GM23338 (cell line): Measurements from ENCODE around the gene WDR27. TPM values are rescaled to one million over a fixed set of nuclear protein-coding genes. Genes with fewer than 3 reads are reported as not detected.
A peak's percentile ranks its signal among the peaks of the same experiment; 100 is the strongest.
"Not testable (repeated sequence)": the region's sequence is repeated elsewhere in the genome, so short reads cannot be mapped to it uniquely, and the experiment has no call there.

ENCODE experiments used
- ATAC-seq: fragments of 200-7000 bp; cut with Tn5 transposase; 3 replicates; pipeline ENCODE4 v1.9.1; 2020
- DNase-seq: peaks from one replicate; pipeline ENCODE4 v3.0.0-alpha.2; 2015; ENCODE audit warnings: low spot score
- H2AFZ ChIP-seq: fragments of 200-600 bp; sonication (generic); 2 replicates; pipeline ENCODE4 v1.8.0; 2016; ENCODE audit warnings: antibody characterized with exemption, mild to moderate bottlenecking, moderate library complexity
- H3F3A ChIP-seq: fragments of 200-600 bp; sonication (generic); replicated peaks from 2 replicates; pipeline ENCODE4 v1.8.0; 2017; ENCODE audit warnings: antibody characterized with exemption, mixed run types, low read depth
- H3K27ac ChIP-seq: fragments of 200-600 bp; sonication (generic); 2 replicates; pipeline ENCODE4 v1.6.1; 2016; ENCODE audit warnings: low read depth
- H3K27me3 ChIP-seq: fragments of 200-600 bp; sonication (generic); 2 replicates; pipeline ENCODE4 v1.8.0; 2016; ENCODE audit warnings: mild to moderate bottlenecking, mixed run types, moderate library complexity; ENCODE audit not compliant: insufficient read depth
- H3K36me3 ChIP-seq: fragments of 200-600 bp; sonication (generic); 2 replicates; pipeline ENCODE4 v1.8.0; 2016; ENCODE audit warnings: mild to moderate bottlenecking; ENCODE audit not compliant: insufficient read depth
- H3K4me1 ChIP-seq: fragments of 200-600 bp; sonication (generic); 2 replicates; pipeline ENCODE4 v1.8.0; 2016; ENCODE audit warnings: mild to moderate bottlenecking, moderate library complexity; ENCODE audit not compliant: insufficient read depth
- H3K4me2 ChIP-seq: fragments of 200-600 bp; sonication (generic); 2 replicates; pipeline ENCODE4 v1.7.1; 2017; ENCODE audit warnings: mixed run types
- H3K4me3 ChIP-seq: fragments of 200-600 bp; sonication (generic); 2 replicates; pipeline ENCODE4 v1.6.1; 2016; ENCODE audit warnings: mixed run types
- H3K79me2 ChIP-seq: fragments of 200-600 bp; sonication (generic); replicated peaks from 2 replicates; pipeline ENCODE4 v1.8.0; 2017; ENCODE audit warnings: mild to moderate bottlenecking; ENCODE audit not compliant: insufficient read depth
- H3K9me2 ChIP-seq: fragments of 200-600 bp; sonication (generic); 2 replicates; pipeline ENCODE4 v1.8.0; 2017; ENCODE audit not compliant: insufficient read depth
- H4K20me1 ChIP-seq: fragments of 200-600 bp; sonication (generic); replicated peaks from 2 replicates; pipeline ENCODE4 v1.8.0; 2017; ENCODE audit warnings: mild to moderate bottlenecking; ENCODE audit not compliant: insufficient read depth
- H3K27ac Mint-ChIP-seq: 2 replicates; pipeline ENCODE4 v1.8.0; 2020; ENCODE audit warnings: inconsistent platforms, mild to moderate bottlenecking, moderate library complexity, mixed read lengths
- H3K27me3 Mint-ChIP-seq: 3 replicates; pipeline ENCODE4 v1.8.0; 2022; ENCODE audit warnings: low read depth, mild to moderate bottlenecking, moderate library complexity, mixed read lengths, inconsistent platforms; ENCODE audit not compliant: insufficient read depth, poor library complexity
- H3K36me3 Mint-ChIP-seq: 3 replicates; pipeline ENCODE4 v1.8.0; 2021; ENCODE audit warnings: low read depth, mild to moderate bottlenecking, inconsistent platforms, moderate library complexity, mixed read lengths
- H3K4me1 Mint-ChIP-seq: 3 replicates; pipeline ENCODE4 v1.8.0; 2020; ENCODE audit warnings: mild to moderate bottlenecking, inconsistent platforms, mixed read lengths
- H3K4me3 Mint-ChIP-seq: 3 replicates; pipeline ENCODE4 v1.8.0; 2021; ENCODE audit warnings: moderate library complexity, mild to moderate bottlenecking, inconsistent platforms, mixed read lengths
- H3K9me3 Mint-ChIP-seq: 3 replicates; pipeline ENCODE4 v1.8.0; 2020; ENCODE audit warnings: moderate library complexity, mild to moderate bottlenecking, inconsistent platforms, mixed read lengths
- CTCF ChIP-seq, 2 experiments: fragments of 200-600 bp in 1 of 2; sonication (generic) in 1 of 2; conservative IDR thresholded peaks; 2 replicates each; pipeline versions ENCODE4 v1.5.1 to v1.6.1; 2016 to 2017; ENCODE audit warnings: antibody characterized with exemption in 2 of 2, low read depth in 2 of 2, mild to moderate bottlenecking in 2 of 2, moderate library complexity in 1 of 2
- EZH2 ChIP-seq: fragments of 200-600 bp; sonication (generic); IDR thresholded peaks from one replicate; pipeline ENCODE4 v1.8.0; 2017; ENCODE audit warnings: antibody characterized with exemption, mild to moderate bottlenecking, low read depth; ENCODE audit not compliant: unreplicated experiment
- POLR2AphosphoS5 ChIP-seq: IDR thresholded peaks from 2 replicates; pipeline ENCODE4 v1.6.1; 2016; ENCODE audit warnings: antibody characterized with exemption, low read depth
- polyA plus RNA-seq: library from polyadenylated mRNA; unstranded; fragments of >200 nt; fragmentation: Nextera tagmentation; extraction: Ambion mirVana; gene quantifications from 2 replicates; pipeline ENCODE4 v1.2.1, GENCODE V29; 2016
- total RNA-seq: library from RNA; depleted of rRNA; stranded (reverse); fragments of >200 nt; shearing (Covaris generic); gene quantifications from 2 replicates; pipeline ENCODE4 v1.2.3, GENCODE V29; 2014

WDR27 gene
- total and polyA plus RNA-seq, 2 experiments from 2014 or later = 55.3 to 80.4 TPM

- H3K27ac Mint-ChIP-seq, H3K4me2 ChIP-seq, H2AFZ ChIP-seq, H3K9me3 Mint-ChIP-seq, H3F3A ChIP-seq, H3K4me1 Mint-ChIP-seq, H3K9me2 ChIP-seq, H3K36me3 ChIP-seq, H4K20me1 ChIP-seq, ATAC-seq, H3K79me2 ChIP-seq, H3K27ac ChIP-seq, H3K27me3 ChIP-seq, H3K4me1 ChIP-seq, H3K4me3 ChIP-seq, DNase-seq, H3K4me3 Mint-ChIP-seq, H3K27me3 Mint-ChIP-seq: not testable (repeated sequence)
- H3K36me3 Mint-ChIP-seq = peaks cover 43% of the 10 kb centered on the region
Measured at GRCh38 chr6:169601129-169601528, 100.7 kb downstream of the WDR27 start.

DNA sequence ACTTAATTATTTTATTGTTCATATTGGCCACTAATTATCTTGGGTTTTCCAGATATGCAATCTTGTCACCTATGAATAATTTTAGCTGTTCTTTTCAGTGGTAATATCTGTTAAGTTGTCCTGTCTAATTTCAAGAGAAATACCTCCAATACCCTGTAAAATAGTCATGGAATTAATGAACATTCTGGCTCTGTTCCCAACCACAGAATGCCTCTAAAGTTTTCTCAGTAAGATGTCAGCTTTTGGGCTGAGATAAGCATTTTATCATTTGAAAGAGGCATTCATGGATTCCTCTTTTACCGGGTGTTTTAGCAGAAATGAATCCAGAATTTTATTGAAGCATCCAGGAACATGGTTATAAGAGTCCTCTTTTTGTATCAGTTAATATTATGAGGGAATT lies 109.3 kb downstream of the WDR27 start:
- no peak overlapping the region for H3K27ac Mint-ChIP-seq
- ATAC-seq = no peak

DNA sequence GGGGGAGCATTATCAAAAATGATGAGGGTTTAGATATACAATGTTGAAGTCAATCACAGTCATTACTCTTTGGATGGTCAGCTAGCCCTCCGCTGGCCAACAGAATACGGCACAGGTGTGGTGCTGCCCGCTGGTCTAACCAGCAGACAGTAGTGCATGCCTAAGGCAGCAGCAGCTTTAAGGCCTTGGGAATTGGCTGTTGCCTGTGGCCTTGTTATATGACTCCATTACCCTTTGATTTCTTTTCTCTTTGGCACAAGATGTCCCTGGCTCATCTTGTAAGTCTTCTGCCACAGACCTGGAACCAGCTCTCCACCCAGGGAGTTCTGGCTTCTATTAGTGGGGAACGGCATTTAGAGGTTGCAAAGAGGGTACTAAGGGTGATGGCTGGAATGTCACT lies 110.2 kb downstream of the WDR27 start:
- Histone ChIP-seq H3K4me2 (no peak overlapping the region), H2AFZ (no peak overlapping the region), H3K4me1 (no peaks in the 10 kb centered on the region), H3K79me2 (no peaks in the 10 kb centered on the region), H3K27ac (no peak overlapping the region), H4K20me1 (no peaks in the 10 kb centered on the region; the same call in 1 of the 2 replicates), H3F3A (no peaks in the 10 kb centered on the region), H3K4me3 (no peak overlapping the region), H3K9me2 (no peaks in the 10 kb centered on the region), H3K27me3 (no peaks in the 10 kb centered on the region), H3K36me3 (no peaks in the 10 kb centered on the region)
- TF ChIP-seq POLR2AphosphoS5 (no peak), CTCF (conservative IDR thresholded peaks at IDR 0.05; ENCODE audit: low read depth in 2 of 2) (peak in 1 of 2 experiments; percentile 14; a peak in 1 of 4 replicates)
- no peaks in the 10 kb centered on the region for H3K4me1 Mint-ChIP-seq
- H3K9me3 Mint-ChIP-seq = no peaks in the 10 kb centered on the region
- no peak overlapping the region for H3K27ac Mint-ChIP-seq
- peaks cover 2% of the 10 kb centered on the region for H3K27me3 Mint-ChIP-seq
- DNase-seq (peak; percentile 28), ATAC-seq (peak; percentile 82)
- H3K36me3 Mint-ChIP-seq = peaks cover 7% of the 10 kb centered on the region; the same call in 2 of the 3 replicates
- no peak overlapping the region for H3K4me3 Mint-ChIP-seq

More for the DNA sequence above, 109.3 kb downstream of the WDR27 start:
- no peak for DNase-seq
- Histone ChIP-seq H3F3A (no peaks in the 10 kb centered on the region), H3K4me1 (no peaks in the 10 kb centered on the region), H2AFZ (no peak overlapping the region), H3K27ac (no peak overlapping the region), H3K9me2 (no peaks in the 10 kb centered on the region), H3K4me2 (no peak overlapping the region), H4K20me1 (no peaks in the 10 kb centered on the region; the same call in 1 of the 2 replicates), H3K27me3 (no peaks in the 10 kb centered on the region), H3K4me3 (no peak overlapping the region), H3K79me2 (no peaks in the 10 kb centered on the region), H3K36me3 (no peaks in the 10 kb centered on the region)
- Mint-ChIP-seq H3K9me3 (no peaks in the 10 kb centered on the region; the same call in 1 of the 3 replicates), H3K36me3 (peaks cover 11% of the 10 kb centered on the region; the same call in 2 of the 3 replicates), H3K27me3 (peaks cover 2% of the 10 kb centered on the region), H3K4me3 (no peak overlapping the region), H3K4me1 (no peaks in the 10 kb centered on the region)
- TF ChIP-seq EZH2 = no peak
